Neural cell (in vitro differentiated cells): ENCODE results near the gene OSBPL5. TPM values are rescaled to one million over a fixed set of nuclear protein-coding genes. Genes with fewer than 3 reads are reported as not detected.

ENCODE experiments used
- H2AFZ ChIP-seq: fragments of 200-600, 300-800 bp; sonication (generic), shearing (Covaris generic); 2 replicates; pipeline ENCODE4 v1.6.0; 2014; ENCODE audit warnings: low read depth, mild to moderate bottlenecking, antibody characterized with exemption, low read length, moderate library complexity
- H3F3A ChIP-seq: fragments of 200-600 bp; shearing (Covaris generic); 2 replicates; pipeline ENCODE4 v1.6.1; 2016; ENCODE audit warnings: mild to moderate bottlenecking, moderate library complexity, mixed read lengths, antibody characterized with exemption, low read length; ENCODE audit not compliant: insufficient read depth, poor library complexity, severe bottlenecking
- H3K27ac ChIP-seq: fragments of 200-600, 300-800 bp; sonication (generic), shearing (Covaris generic); 2 replicates; pipeline ENCODE4 v1.5.1; 2014; ENCODE audit warnings: mild to moderate bottlenecking, low read length, moderate library complexity
- H3K27me3 ChIP-seq: fragments of 300-800, 200-600 bp; sonication (generic), shearing (Covaris generic); 2 replicates; pipeline ENCODE4 v1.6.0; 2014; ENCODE audit warnings: mild to moderate bottlenecking, low read depth, low read length, moderate library complexity; ENCODE audit not compliant: insufficient read depth
- H3K36me3 ChIP-seq: fragments of 300-800, 200-600 bp; sonication (generic), shearing (Covaris generic); 2 replicates; pipeline ENCODE4 v1.5.1; 2014; ENCODE audit warnings: mild to moderate bottlenecking, antibody characterized with exemption, low read length, moderate library complexity; ENCODE audit not compliant: insufficient read depth
- H3K4me2 ChIP-seq: fragments of 300-800, 200-600 bp; sonication (generic), shearing (Covaris generic); 2 replicates; pipeline ENCODE4 v1.6.0; 2014; ENCODE audit warnings: mild to moderate bottlenecking, low read length
- H3K4me3 ChIP-seq: fragments of 300-800, 200-600 bp; sonication (generic), shearing (Covaris generic); 2 replicates; pipeline ENCODE4 v1.5.1; 2014; ENCODE audit warnings: mild to moderate bottlenecking, low read length, moderate library complexity
- H3K79me2 ChIP-seq: fragments of 200-600 bp; shearing (Covaris generic); replicated peaks from 2 replicates; pipeline ENCODE4 v1.6.0; 2014; ENCODE audit warnings: mild to moderate bottlenecking, low read length, moderate library complexity; ENCODE audit not compliant: insufficient read depth
- H3K9ac ChIP-seq: fragments of 300-800, 200-600 bp; sonication (generic), shearing (Covaris generic); 2 replicates; pipeline ENCODE4 v1.6.1; 2016; ENCODE audit warnings: mild to moderate bottlenecking, low read length, mixed read lengths
- H3K9me2 ChIP-seq: fragments of 200-600 bp; shearing (Covaris generic); 2 replicates; pipeline ENCODE4 v1.6.1; 2016; ENCODE audit warnings: mild to moderate bottlenecking, low read length, mixed read lengths; ENCODE audit not compliant: insufficient read depth
- H3K9me3 ChIP-seq: fragments of 200-600, 300-800 bp; sonication (generic), shearing (Covaris generic); 2 replicates; pipeline ENCODE4 v1.6.1; 2016; ENCODE audit warnings: mild to moderate bottlenecking, mixed run types, low read length, moderate library complexity, mixed read lengths
- H4K20me1 ChIP-seq: fragments of 200-600 bp; shearing (Covaris generic); 2 replicates; pipeline ENCODE4 v1.6.1; 2016; ENCODE audit warnings: mild to moderate bottlenecking, mixed run types; ENCODE audit not compliant: insufficient read depth
- EP300 ChIP-seq: fragments of 450-650 bp; conservative IDR thresholded peaks from 2 replicates; pipeline ENCODE4 v1.6.1; 2014; ENCODE audit warnings: antibody characterized with exemption, mild to moderate bottlenecking, moderate library complexity; ENCODE audit not compliant: poor library complexity, severe bottlenecking
- EZH2 ChIP-seq: fragments of 200-600, 300-800 bp; shearing (Covaris generic), sonication (generic); IDR thresholded peaks from 2 replicates; pipeline ENCODE4 v1.6.1; 2014; ENCODE audit warnings: antibody characterized with exemption, low read length, borderline replicate concordance, mild to moderate bottlenecking; ENCODE audit not compliant: insufficient read depth, poor library complexity, severe bottlenecking
- MXI1 ChIP-seq: fragments of 450-650 bp; conservative IDR thresholded peaks from 2 replicates; pipeline ENCODE4 v1.6.1; 2014; ENCODE audit warnings: antibody characterized with exemption, mild to moderate bottlenecking; ENCODE audit not compliant: poor library complexity, severe bottlenecking
- POLR2AphosphoS5 ChIP-seq: IDR thresholded peaks from 2 replicates; pipeline ENCODE4 v1.6.1; 2012
- RAD21 ChIP-seq: fragments of 450-650 bp; conservative IDR thresholded peaks from 2 replicates; pipeline ENCODE4 v1.6.1; 2014; ENCODE audit warnings: antibody characterized with exemption, mild to moderate bottlenecking, moderate library complexity
- REST ChIP-seq: IDR thresholded peaks from 2 replicates; pipeline ENCODE4 v1.6.1; 2012; ENCODE audit warnings: borderline replicate concordance
- SMC3 ChIP-seq: fragments of 450-650 bp; conservative IDR thresholded peaks from 2 replicates; pipeline ENCODE4 v1.6.1; 2014; ENCODE audit warnings: antibody characterized with exemption, mild to moderate bottlenecking, moderate library complexity; ENCODE audit not compliant: poor library complexity
- TAF1 ChIP-seq: IDR thresholded peaks from 2 replicates; pipeline ENCODE4 v1.6.1; 2012; ENCODE audit warnings: low read depth
- polyA plus RNA-seq: library from polyadenylated mRNA; depleted of rRNA; stranded (reverse); fragments of >200 nt; gene quantifications from 2 replicates; pipeline ENCODE4 v1.2.3, GENCODE V29; 2014
- TF ChIP-seq, protein P1 (sequence below): fragments of 450-650 bp; IDR thresholded peaks from 2 replicates; pipeline ENCODE4 v1.5.1; 2014; ENCODE audit warnings: antibody characterized with exemption, mild to moderate bottlenecking, moderate library complexity; ENCODE audit not compliant: poor library complexity, severe bottlenecking

Gene OSBPL5
- polyA plus RNA-seq, 1 donor from 2014 or later: 49.1 TPM

- H3K9me2 ChIP-seq: no peaks in the 10 kb centered on the region
- H3K79me2 ChIP-seq: no peaks in the 10 kb centered on the region
- TF ChIP-seq RAD21: no peak
- TF ChIP-seq MXI1: no peak
- no peak for TF ChIP-seq POLR2AphosphoS5
- TF ChIP-seq REST: no peak
- TF ChIP-seq, protein P1, sequence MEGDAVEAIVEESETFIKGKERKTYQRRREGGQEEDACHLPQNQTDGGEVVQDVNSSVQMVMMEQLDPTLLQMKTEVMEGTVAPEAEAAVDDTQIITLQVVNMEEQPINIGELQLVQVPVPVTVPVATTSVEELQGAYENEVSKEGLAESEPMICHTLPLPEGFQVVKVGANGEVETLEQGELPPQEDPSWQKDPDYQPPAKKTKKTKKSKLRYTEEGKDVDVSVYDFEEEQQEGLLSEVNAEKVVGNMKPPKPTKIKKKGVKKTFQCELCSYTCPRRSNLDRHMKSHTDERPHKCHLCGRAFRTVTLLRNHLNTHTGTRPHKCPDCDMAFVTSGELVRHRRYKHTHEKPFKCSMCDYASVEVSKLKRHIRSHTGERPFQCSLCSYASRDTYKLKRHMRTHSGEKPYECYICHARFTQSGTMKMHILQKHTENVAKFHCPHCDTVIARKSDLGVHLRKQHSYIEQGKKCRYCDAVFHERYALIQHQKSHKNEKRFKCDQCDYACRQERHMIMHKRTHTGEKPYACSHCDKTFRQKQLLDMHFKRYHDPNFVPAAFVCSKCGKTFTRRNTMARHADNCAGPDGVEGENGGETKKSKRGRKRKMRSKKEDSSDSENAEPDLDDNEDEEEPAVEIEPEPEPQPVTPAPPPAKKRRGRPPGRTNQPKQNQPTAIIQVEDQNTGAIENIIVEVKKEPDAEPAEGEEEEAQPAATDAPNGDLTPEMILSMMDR: no peak
- TF ChIP-seq EZH2: no peak
- TF ChIP-seq EP300: no peak
- no peak for TF ChIP-seq SMC3
- TF ChIP-seq TAF1: no peak
Measured at GRCh38 chr11:3144296-3145205, 20.6 kb downstream of the OSBPL5 start.

GRCh38 chr11:3143136-3143880, 21.8 kb downstream of the OSBPL5 start:
- no peak overlapping the region for H3K27ac ChIP-seq
- no peaks in the 10 kb centered on the region for H4K20me1 ChIP-seq
- H3K36me3 ChIP-seq: no peaks in the 10 kb centered on the region
- H3K9me3 ChIP-seq: no peaks in the 10 kb centered on the region
- no peaks in the 10 kb centered on the region for H3F3A ChIP-seq
- H3K4me3 ChIP-seq: no peak overlapping the region
- no peaks in the 10 kb centered on the region for H3K27me3 ChIP-seq
- no peak overlapping the region for H3K9ac ChIP-seq
- H3K79me2 ChIP-seq: no peaks in the 10 kb centered on the region
- H3K9me2 ChIP-seq: no peaks in the 10 kb centered on the region
- TF ChIP-seq REST: no peak
- no peak for TF ChIP-seq RAD21
- no peak for TF ChIP-seq EP300
- TF ChIP-seq, protein P1: no peak
- no peak for TF ChIP-seq TAF1
- no peak for TF ChIP-seq MXI1
- TF ChIP-seq EZH2: no peak
- no peak for TF ChIP-seq POLR2AphosphoS5
- no peak overlapping the region for H3K4me2 ChIP-seq
- no peak overlapping the region for H2AFZ ChIP-seq

More at GRCh38 chr11:3144296-3145205, 20.6 kb downstream of the OSBPL5 start:
- Histone ChIP-seq H3K36me3 (no peaks in the 10 kb centered on the region), H3K4me2 (no peak overlapping the region), H3K4me3 (no peak overlapping the region), H4K20me1 (no peaks in the 10 kb centered on the region), H3F3A (no peaks in the 10 kb centered on the region), H3K9me3 (no peaks in the 10 kb centered on the region), H3K9ac (no peak overlapping the region), H3K27me3 (no peaks in the 10 kb centered on the region), H3K27ac (no peak overlapping the region), H2AFZ (no peak overlapping the region)
